Urinary bladder (tissue), 4 donors: Measurements from ENCODE around the gene C19orf67. TPM values are rescaled to one million over a fixed set of nuclear protein-coding genes. Genes with fewer than 3 reads are reported as not detected.
A peak's percentile ranks its signal among the peaks of the same experiment; 100 is the strongest.

Experiments
- DNase-seq: peaks from one replicate; pipeline ENCODE4 v3.0.0-alpha.2; 2015; ENCODE audit errors: extremely low spot score
- H3K27ac ChIP-seq: one replicate; pipeline ENCODE4 v1.5.1; 2013; ENCODE audit warnings: low read depth, mild to moderate bottlenecking, moderate library complexity
- H3K36me3 ChIP-seq: one replicate; pipeline ENCODE4 v1.6.1; 2013; ENCODE audit warnings: mild to moderate bottlenecking, moderate library complexity; ENCODE audit not compliant: insufficient read depth
- H3K4me1 ChIP-seq: one replicate; pipeline ENCODE4 v1.6.1; 2013; ENCODE audit warnings: mild to moderate bottlenecking, moderate library complexity; ENCODE audit not compliant: insufficient read depth
- H3K4me3 ChIP-seq: one replicate; pipeline ENCODE4 v1.5.1; 2013; ENCODE audit warnings: low read depth, low read length
- WGBS: extraction: QIAGEN DNeasy Blood & Tissue Kit; methylation state at CpG from one replicate; pipeline ENCODE4 v1.1.7; 2013; 5-methylcytosine and 5-hydroxymethylcytosine counted together
- polyA plus RNA-seq: library from polyadenylated mRNA; stranded (reverse); fragments of 200-250 nt; gene quantifications from one replicate; pipeline ENCODE4 v1.2.3, GENCODE V29; 2013
- total RNA-seq: library from RNA; depleted of rRNA; stranded (reverse); fragments of >200 nt; gene quantifications from one replicate; pipeline ENCODE4 v1.2.3, GENCODE V29; 2014
- donor health status: healthy with polysubstance abuse.
- donor health status: healthy.

Gene C19orf67
- total and polyA plus RNA-seq, 2 donors = not detected

DNA sequence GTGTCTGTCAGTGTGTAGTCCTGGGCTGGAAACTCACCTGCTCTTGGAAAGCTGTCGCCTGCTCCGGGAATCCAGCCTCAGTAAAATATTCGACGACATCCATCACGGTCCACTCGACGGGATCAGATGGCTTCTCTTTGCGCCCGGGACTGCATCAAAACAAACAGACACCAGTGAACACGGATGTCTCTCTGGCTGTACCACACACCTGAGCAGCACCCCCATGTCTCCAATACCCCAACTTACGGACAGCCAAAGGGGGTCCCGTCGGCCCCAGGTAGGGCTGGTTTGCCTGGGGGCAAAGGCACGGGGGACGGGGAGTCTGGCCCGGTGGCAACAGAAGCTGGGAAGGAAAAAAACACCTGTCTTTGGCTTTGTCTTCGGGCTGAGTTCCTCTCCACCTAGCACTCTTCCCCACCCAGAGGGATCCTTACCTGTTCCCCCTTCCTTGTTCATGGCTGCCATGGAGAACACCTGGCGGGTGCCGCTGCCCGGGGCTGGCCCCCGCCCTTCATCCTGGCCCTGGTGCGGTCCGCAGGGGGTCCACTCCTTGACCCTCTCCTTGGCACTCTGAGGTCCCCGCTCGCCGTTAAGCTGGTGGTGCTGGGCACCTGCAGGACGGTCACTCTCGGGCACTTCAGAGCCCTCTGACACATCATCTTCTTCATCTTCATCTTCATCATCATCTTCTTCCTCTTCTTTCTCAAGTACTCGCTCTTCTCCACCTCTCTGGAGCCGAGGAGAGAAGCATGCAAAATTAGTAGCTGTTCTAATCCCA lies 3.2 kb upstream of the C19orf67 start:
- Histone ChIP-seq H3K36me3 (no peaks in the 10 kb centered on the region), H3K4me3 (no peak overlapping the region), H3K27ac (no peak overlapping the region), H3K4me1 (no peaks in the 10 kb centered on the region)
- DNase-seq = no peak
- 88% methylated on average over 30 of the region's 30 CpGs for WGBS

DNA sequence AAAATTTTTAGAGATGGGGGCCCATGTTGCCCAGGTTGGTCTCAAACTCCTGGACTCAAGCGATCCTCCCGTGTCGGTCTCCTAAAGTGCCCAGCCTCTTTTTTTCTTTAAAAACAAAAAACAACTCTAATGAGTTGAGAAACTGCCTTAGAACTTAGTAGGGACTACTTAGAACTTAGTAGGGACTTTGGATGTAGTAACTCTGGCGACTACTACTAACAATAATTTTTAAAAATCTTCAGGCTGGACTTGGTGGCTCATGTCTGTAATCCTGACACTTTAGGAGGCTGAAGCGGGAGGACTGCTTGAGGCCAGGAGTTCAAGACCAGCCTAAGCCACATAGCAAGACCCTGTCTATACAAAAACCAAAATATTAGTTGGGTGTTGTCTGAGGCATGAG lies 515 bp upstream of the C19orf67 start:
- no peaks in the 10 kb centered on the region for H3K4me1 ChIP-seq
- no peak for DNase-seq
- H3K27ac ChIP-seq = no peak overlapping the region
- WGBS = 89% methylated on average over 5 of the region's 5 CpGs
- H3K4me3 ChIP-seq = no peak overlapping the region
- H3K36me3 ChIP-seq = no peaks in the 10 kb centered on the region

DNA sequence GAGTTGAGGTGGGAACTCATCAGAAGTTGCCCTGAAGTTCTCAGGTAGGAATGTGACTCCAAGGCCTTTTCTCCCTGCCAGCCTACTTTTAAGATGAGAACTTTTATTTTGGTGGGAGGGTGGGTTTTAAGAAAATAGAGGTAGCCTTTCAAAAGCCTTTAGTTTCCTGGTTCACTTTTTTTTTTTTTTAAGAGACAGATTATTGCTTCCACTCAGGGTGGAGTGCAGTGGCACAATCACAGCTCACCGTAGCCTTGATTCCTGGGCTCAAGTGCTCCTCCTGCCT lies 3.0 kb downstream of the C19orf67 start:
- 89% methylated on average over 1 of the region's 1 CpG for WGBS
- Histone ChIP-seq H3K27ac (no peak overlapping the region), H3K4me3 (no peak overlapping the region), H3K36me3 (no peaks in the 10 kb centered on the region), H3K4me1 (no peaks in the 10 kb centered on the region)
- DNase-seq = no peak

DNA sequence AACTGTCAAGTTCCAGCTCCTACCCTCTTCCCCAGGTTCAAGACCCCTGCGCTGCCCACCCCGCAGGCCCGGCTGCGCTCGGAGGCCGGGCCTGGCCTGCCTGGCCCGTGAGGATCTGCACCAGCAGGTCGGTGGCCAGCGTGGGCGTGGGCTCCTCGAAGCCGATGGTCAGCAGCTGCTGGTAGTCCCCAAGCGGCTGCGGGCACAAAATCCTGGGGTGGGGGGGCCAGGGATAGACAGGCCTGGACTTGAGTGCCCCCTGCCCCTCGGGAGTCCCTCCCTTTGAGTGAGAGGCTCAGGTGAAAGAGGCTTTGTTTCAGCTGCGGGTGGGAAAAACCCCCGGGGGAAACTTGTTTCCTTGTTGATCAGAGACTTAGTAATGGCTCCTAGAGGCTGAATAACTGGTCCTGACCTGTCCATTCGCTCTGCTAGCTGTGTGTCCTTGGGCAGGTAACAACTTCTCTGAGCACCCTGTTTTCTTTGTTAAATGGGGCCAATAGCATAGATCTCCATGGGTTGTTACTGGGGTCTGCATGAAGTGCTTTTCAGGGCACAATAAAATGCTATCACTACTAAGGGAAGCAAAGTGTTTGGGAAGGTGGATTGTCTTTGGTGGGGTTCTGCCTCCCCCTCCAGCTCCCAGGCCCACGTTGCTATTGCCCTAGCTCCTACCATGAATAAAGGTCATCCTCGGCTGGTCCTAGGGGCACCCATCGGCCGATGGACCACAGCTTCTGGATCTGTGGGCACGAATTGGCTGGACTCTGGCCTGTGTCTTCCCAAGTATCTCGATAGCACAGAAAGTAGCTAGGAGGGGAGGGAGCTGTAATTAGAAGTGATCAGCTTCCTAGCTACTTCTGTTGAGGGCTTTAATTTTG lies 3.5 kb downstream of the C19orf67 start:
- no peaks in the 10 kb centered on the region for H3K36me3 ChIP-seq
- WGBS = 23% methylated on average over 24 of the region's 24 CpGs
- no peaks in the 10 kb centered on the region for H3K4me1 ChIP-seq
- peak overlapping the region; percentile 79 for H3K27ac ChIP-seq
- no peak for DNase-seq
- peak overlapping the region; percentile 71 for H3K4me3 ChIP-seq

DNA sequence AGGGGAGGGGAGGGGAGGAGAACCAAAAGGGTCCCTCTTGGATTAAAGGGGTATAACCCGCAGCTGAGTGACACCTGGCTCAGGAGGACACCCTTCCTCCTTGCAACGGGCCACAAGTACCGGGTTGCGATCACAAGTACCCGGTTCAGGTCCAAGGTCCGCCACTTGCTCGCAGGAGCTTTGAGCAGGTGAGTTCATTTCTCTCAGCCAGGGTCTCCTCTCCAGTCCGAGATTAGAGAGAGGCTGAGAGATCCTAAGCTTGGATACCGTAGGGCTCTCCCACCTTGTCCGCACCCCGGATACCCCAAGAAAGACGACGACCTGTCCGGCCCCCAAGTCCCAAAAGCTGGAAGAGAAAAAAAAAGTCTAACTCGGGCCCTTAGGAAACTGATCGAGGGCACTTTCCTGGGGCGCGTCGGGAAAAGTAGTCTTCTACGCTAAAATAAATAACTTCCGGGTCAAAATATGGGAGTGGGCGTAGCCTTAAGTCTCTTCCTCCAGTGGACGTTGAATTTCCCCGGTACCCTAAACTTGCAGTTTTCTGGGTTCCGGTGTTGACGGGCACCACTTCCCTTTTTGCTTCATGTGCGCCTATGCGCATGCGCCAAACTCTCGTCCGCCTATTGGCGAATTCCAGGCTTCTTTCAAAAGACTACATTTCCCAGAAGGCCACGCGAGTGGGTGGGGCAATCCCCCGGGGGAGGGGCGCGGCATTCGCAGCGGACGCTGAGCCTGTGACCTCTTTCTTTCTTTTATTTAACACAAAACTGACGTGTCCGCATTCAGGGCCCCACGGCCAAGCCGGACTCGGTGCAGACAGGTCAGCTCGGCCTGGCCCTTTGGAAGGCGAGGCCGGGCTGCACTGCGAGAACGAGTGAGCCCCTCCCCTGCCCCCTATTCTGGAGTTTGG lies 4.4 kb downstream of the C19orf67 start:
- Histone ChIP-seq H3K36me3 (no peaks in the 10 kb centered on the region), H3K4me3 (peak overlapping the region; percentile 71), H3K27ac (peak overlapping the region; percentile 80), H3K4me1 (no peaks in the 10 kb centered on the region)
- peak; percentile 99 for DNase-seq
- WGBS = under 1% methylated on average over 50 of the region's 50 CpGs

- no peak for DNase-seq
- Histone ChIP-seq H3K4me1 (no peaks in the 10 kb centered on the region), H3K36me3 (no peaks in the 10 kb centered on the region), H3K4me3 (no peak overlapping the region), H3K27ac (no peak overlapping the region)
- WGBS = 72% methylated on average over 2 of the region's 2 CpGs
Observed at GRCh38 chr19:14078411-14078810, 7.2 kb downstream of the C19orf67 start.

GRCh38 chr19:14073925-14074838 lies 11.4 kb downstream of the C19orf67 start:
- Histone ChIP-seq H3K4me1 (peaks cover 2% of the 10 kb centered on the region), H3K36me3 (no peaks in the 10 kb centered on the region), H3K4me3 (peak overlapping the region; percentile 51), H3K27ac (peak overlapping the region; percentile 86)
- DNase-seq = no peak
- 4% methylated on average over 44 of the region's 44 CpGs for WGBS

DNA sequence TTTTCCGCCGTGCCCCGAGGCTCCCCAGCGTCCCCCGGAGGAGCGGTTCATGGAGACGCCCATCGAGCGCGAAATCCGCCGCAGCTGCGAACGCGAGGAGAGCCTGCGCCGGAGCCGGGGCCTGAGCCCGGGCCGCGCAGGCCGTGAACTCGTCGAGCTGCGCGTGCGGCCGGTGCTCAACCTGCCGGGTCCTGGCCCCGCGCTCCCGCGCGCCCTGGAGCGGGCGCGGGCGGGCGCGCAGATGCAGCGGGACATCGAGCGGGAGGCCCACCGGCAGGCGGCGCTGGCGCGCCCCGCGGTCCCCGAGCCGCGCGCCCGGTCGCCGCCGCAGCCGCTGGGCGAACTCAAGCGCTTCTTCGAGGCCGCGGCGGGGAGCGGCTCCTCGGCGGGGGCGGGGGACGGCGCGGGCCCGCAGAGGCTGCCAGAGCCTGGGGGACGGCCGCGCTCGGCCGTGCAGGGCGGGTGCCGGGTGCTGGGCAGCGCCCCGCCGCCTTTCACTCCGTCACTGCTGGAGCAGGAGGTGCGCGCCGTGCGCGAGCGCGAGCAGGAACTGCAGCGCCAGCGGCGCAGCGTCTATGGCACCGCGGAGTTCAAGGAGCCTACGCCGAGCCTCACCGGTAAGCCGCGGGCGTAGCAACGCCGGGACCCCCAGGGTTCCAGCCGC lies 12.2 kb downstream of the C19orf67 start:
- H3K36me3 ChIP-seq = no peaks in the 10 kb centered on the region
- peaks cover 2% of the 10 kb centered on the region for H3K4me1 ChIP-seq
- peak overlapping the region; percentile 86 for H3K27ac ChIP-seq
- no peak for DNase-seq
- under 1% methylated on average over 106 of the region's 106 CpGs for WGBS
- H3K4me3 ChIP-seq = peak overlapping the region; percentile 51

DNA sequence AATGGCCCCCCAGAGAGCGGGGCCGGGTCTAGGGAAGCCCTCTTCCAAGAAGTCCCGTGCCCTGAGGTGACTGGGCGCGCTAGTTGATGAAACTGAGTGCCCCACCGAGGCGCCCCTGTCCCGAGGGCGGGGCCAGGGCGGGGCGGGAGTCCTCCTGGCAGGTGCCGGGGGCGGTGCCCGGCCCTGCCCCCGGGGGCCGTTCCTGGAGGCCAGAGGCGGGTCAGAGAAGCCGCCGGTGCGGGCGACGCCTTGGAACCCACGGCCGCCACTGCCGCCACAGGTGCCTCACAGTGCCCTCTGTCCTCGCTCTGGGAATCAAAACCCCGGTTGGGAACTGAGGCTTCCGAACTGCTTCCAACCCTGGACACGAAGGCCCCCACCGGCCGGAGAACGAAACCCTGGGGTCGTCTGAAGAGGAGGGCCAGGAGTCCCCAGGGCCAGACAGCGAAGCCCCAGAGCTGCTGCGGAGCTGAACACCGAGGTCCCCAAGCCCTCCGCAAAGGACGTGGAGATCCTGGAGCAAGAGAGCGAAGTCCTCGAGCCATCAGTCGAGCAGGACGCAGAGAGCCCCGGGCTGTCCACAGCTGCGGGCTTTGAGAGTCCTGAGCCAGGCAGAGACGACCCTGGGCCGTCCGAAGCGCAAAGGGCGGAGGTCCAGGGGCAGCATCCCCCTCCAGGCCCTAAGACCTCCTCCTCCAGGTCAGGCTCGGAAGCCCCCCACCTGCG lies 12.9 kb downstream of the C19orf67 start, which contains the start of gene MISP3:
Gene MISP3, plus strand, starts transcription at position 252 of the 726 bp plus-strand sequence. CDS start 524 bp downstream, outside the sequence.
- Histone ChIP-seq H3K36me3 (no peaks in the 10 kb centered on the region), H3K4me3 (peak within 1 kb of the TSS; percentile 51), H3K27ac (peak within 1 kb of the TSS; percentile 86), H3K4me1 (peaks cover 2% of the 10 kb centered on the region)
- WGBS = 2% methylated on average over 51 of the region's 51 CpGs
- DNase-seq = no peak

- H3K36me3 ChIP-seq = no peaks in the 10 kb centered on the region
- H3K4me3 ChIP-seq = no peak overlapping the region
- WGBS = 94% methylated on average over 43 of the region's 43 CpGs
- no peak for DNase-seq
- no peak overlapping the region for H3K27ac ChIP-seq
- H3K4me1 ChIP-seq = peaks cover 2% of the 10 kb centered on the region
Observed at GRCh38 chr19:14070268-14071050, 15.1 kb downstream of the C19orf67 start.

DNA sequence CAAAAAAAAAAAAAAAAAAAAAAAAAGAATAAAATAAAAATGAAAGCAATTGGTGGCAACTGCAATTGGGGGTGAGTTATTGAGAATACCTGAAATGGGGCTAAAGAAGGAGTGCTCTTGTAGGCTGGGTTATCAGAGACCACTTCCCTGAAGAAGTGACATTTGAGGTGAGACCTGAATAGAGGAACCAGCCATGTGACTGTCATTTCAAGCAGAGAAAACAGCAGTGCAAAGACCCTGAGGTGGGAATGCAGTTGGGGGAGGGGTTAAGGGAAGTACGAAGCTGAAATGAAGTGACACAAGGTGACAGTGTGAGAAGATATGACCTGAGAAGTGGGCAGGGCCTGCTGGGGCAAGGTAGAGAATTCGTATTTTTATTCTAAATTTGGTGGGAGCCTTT lies 19.4 kb downstream of the C19orf67 start:
- Histone ChIP-seq H3K27ac (no peak overlapping the region), H3K36me3 (no peaks in the 10 kb centered on the region), H3K4me1 (no peaks in the 10 kb centered on the region), H3K4me3 (no peak overlapping the region)
- no peak for DNase-seq
- 68% methylated on average over 2 of the region's 2 CpGs for whole genome bisulfite sequencing
